ENCODE results near the gene RAB24.

RAB24 gene

GRCh38 chr5:177334781-177335700, 31.5 kb upstream of the RAB24 start:
- H3K27ac Mint-ChIP-seq = no peak overlapping the region
- no peaks in the 10 kb centered on the region for H3K9me3 Mint-ChIP-seq
- no peaks in the 10 kb centered on the region for H3K27me3 Mint-ChIP-seq (ENCODE audit: low read depth)
- no peaks in the 10 kb centered on the region for H3K4me1 Mint-ChIP-seq
- peaks cover 39% of the 10 kb centered on the region for H3K36me3 Mint-ChIP-seq (ENCODE audit: low read depth)
- TF ChIP-seq CTCF (IDR thresholded peaks at IDR 0.05; ENCODE audit: unreplicated experiment in 3 of 3) = no peak
- H3K4me3 Mint-ChIP-seq = no peak overlapping the region

- no peaks in the 10 kb centered on the region for H3K4me1 Mint-ChIP-seq
- no peak for TF ChIP-seq CTCF (IDR thresholded peaks at IDR 0.05; ENCODE audit: unreplicated experiment in 3 of 3)
- H3K4me3 Mint-ChIP-seq = no peak overlapping the region
- H3K9me3 Mint-ChIP-seq = no peaks in the 10 kb centered on the region
- H3K27me3 Mint-ChIP-seq (ENCODE audit: low read depth) = no peaks in the 10 kb centered on the region
- H3K36me3 Mint-ChIP-seq (ENCODE audit: low read depth) = peaks cover 36% of the 10 kb centered on the region
- no peak overlapping the region for H3K27ac Mint-ChIP-seq
Measured at GRCh38 chr5:177334155-177334551, 30.6 kb upstream of the RAB24 start.

DNA sequence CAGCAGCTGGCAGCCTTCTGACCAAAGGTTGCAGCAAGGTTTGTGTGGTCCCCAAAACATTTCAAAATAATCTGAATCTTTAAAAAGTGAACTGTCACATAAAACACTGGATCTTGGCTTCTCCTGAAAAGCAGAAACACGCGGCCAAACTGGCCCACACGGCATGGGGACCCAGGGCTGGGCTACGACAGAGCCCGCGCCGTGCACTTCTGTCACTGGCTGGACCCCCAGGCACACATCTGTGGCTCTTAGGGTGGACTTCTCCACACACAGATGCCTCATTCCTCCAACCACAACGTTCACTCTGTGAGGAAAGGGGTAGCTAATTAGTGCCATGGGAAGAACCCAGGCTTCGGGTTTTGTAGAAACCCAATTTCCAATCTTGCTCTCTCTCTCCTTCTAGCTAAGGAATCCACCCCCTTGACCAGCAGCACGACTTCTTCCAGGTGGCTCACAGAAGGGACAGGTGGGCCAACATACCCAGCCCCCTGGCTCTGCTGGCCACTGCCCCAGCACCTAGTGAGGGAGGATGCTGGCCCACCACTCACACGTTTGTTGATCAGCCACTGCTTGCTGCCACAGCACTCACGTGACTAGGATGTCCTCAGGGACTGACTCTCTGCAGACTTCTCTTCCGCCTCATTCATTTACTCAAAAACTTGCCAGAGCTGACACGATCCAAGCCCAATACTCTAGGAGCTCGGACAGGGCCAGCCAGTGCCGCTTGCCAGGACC, 30.1 kb upstream of the RAB24 start:
- Mint-ChIP-seq H3K27me3 (ENCODE audit: low read depth) (no peaks in the 10 kb centered on the region), H3K4me1 (no peaks in the 10 kb centered on the region), H3K27ac (no peak overlapping the region), H3K4me3 (no peak overlapping the region), H3K9me3 (no peaks in the 10 kb centered on the region), H3K36me3 (ENCODE audit: low read depth) (peaks cover 36% of the 10 kb centered on the region)
- no peak for TF ChIP-seq CTCF (IDR thresholded peaks at IDR 0.05; ENCODE audit: unreplicated experiment in 3 of 3)

GRCh38 chr5:177332896-177333260, 29.4 kb upstream of the RAB24 start:
- no peak for TF ChIP-seq CTCF (IDR thresholded peaks at IDR 0.05; ENCODE audit: unreplicated experiment in 3 of 3)
- no peaks in the 10 kb centered on the region for H3K27me3 Mint-ChIP-seq (ENCODE audit: low read depth)
- H3K4me1 Mint-ChIP-seq = no peaks in the 10 kb centered on the region
- peaks cover 36% of the 10 kb centered on the region for H3K36me3 Mint-ChIP-seq (ENCODE audit: low read depth)
- no peak overlapping the region for H3K4me3 Mint-ChIP-seq
- no peak overlapping the region for H3K27ac Mint-ChIP-seq
- no peaks in the 10 kb centered on the region for H3K9me3 Mint-ChIP-seq

DNA sequence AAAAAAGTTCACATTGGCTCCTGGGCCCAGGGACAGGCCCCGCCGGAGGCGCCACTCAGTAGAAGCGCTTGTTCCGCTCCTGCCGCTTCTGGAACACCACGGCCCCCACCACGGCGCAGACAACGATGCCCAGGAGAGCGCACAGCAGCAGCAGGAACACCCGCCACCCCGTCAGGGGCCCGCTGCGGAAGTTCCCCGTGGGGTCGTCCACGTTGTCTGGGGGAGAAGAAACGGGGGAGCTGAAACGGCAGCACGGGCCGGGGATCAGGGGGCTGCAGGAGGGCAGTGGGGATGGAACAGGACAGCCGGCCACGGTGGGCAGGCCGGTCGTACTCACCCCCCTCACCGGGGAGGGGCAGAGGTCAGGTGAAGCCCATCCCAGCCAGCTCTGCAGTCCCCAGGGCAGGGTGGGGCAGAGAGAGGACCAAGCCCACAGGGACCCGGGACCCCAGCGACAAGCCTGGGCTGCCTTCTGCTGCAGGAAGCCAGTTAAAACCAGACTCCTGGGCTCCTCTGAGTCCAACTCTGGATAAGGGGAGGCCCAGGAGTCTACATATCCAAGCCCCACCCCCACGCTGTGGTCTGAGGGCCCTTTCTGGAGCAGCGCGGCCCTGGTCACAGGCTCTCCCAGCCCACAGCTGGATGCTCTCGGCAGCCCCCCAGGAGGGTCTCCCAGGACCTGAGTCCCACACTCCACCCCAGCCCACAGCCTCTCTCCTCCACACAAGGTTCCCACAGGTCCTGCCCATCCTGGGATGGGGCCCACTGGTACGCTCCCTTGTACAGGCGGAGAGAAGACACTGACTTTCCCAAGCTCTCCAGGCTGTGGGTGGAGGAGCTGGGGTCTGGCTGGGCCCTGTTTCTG, 28.7 kb upstream of the RAB24 start:
- Mint-ChIP-seq H3K4me3 (no peak overlapping the region), H3K9me3 (no peaks in the 10 kb centered on the region), H3K27me3 (ENCODE audit: low read depth) (no peaks in the 10 kb centered on the region), H3K4me1 (peaks cover 5% of the 10 kb centered on the region), H3K27ac (no peak overlapping the region), H3K36me3 (ENCODE audit: low read depth) (peaks cover 36% of the 10 kb centered on the region)
- no peak for TF ChIP-seq CTCF (IDR thresholded peaks at IDR 0.05; ENCODE audit: unreplicated experiment in 3 of 3)

Measured in nephron (organoid).